ENCODE data around the gene NCK2. TPM values are rescaled to one million over a fixed set of nuclear protein-coding genes. Genes with fewer than 3 reads are reported as not detected.
A peak's percentile ranks its signal among the peaks of the same experiment; 100 is the strongest.

The NCK2 gene
- total RNA-seq, 1 experiment from 2014 or later: 75.4 TPM

GRCh38 chr2:105873281-105873680, 128.6 kb downstream of the NCK2 start (continued):
- TF ChIP-seq IRF1 (CRISPR knock-in tag; IDR thresholded peaks at IDR 0.05): no peak

GRCh38 chr2:105873721-105874120, 129.0 kb downstream of the NCK2 start:
- ChIA-PET POLR2A (no interaction called here), CTCF (no interaction called here)
- H3K27ac Mint-ChIP-seq: 0 out of 2 replicates have a peak overlapping the region, but pooled peaks have one; percentile 24
- H3K4me3 Mint-ChIP-seq: no peak overlapping the region
- TF ChIP-seq ZNF423 (CRISPR knock-in tag; IDR thresholded peaks at IDR 0.05) (no peak), NFATC4 (CRISPR knock-in tag; IDR thresholded peaks at IDR 0.05) (no peak), ATF1 (CRISPR knock-in tag; IDR thresholded peaks at IDR 0.05) (no peak), ZNF138 (CRISPR knock-in tag; conservative IDR thresholded peaks at IDR 0.05) (no peak), JUN (CRISPR knock-in tag; IDR thresholded peaks at IDR 0.05) (no peak), MAX (CRISPR knock-in tag; IDR thresholded peaks at IDR 0.05) (no peak), ZNF121 (CRISPR knock-in tag; IDR thresholded peaks at IDR 0.05) (no peak), CBFB (CRISPR knock-in tag; IDR thresholded peaks at IDR 0.05; ENCODE audit: low read depth) (no peak), TEAD4 (CRISPR knock-in tag; IDR thresholded peaks at IDR 0.05) (no peak)
- DNase-seq (ENCODE audit: low spot score) (no peak), ATAC-seq (peak; percentile 58; the same call in 1 of the 2 replicates)
- H3K27me3 Mint-ChIP-seq (ENCODE audit: low read depth): no peaks in the 10 kb centered on the region
- H3K9me3 Mint-ChIP-seq: no peaks in the 10 kb centered on the region
- no peaks in the 10 kb centered on the region for H3K36me3 Mint-ChIP-seq
- H3K4me1 Mint-ChIP-seq: peaks cover 30% of the 10 kb centered on the region

- H3K9me3 Mint-ChIP-seq: no peaks in the 10 kb centered on the region
- H3K4me3 Mint-ChIP-seq: no peak overlapping the region
- peaks cover 34% of the 10 kb centered on the region for H3K4me1 Mint-ChIP-seq
- ChIA-PET POLR2A (no interaction called here), CTCF (no interaction called here)
- no peak overlapping the region for H3K27ac Mint-ChIP-seq
- no peaks in the 10 kb centered on the region for H3K27me3 Mint-ChIP-seq (ENCODE audit: low read depth)
- no peak for DNase-seq (ENCODE audit: low spot score)
- ATAC-seq: no peak
- no peaks in the 10 kb centered on the region for H3K36me3 Mint-ChIP-seq
- TF ChIP-seq FOXP4 (CRISPR knock-in tag; IDR thresholded peaks at IDR 0.05): no peak
- no peak for TF ChIP-seq ZNF317 (CRISPR knock-in tag; IDR thresholded peaks at IDR 0.05; ENCODE audit: borderline replicate concordance, low read depth)
- TF ChIP-seq AFF4 (CRISPR knock-in tag; IDR thresholded peaks at IDR 0.05; ENCODE audit: borderline replicate concordance): no peak
- no peak for TF ChIP-seq NFATC4 (CRISPR knock-in tag; IDR thresholded peaks at IDR 0.05)
- TF ChIP-seq SMAD3 (CRISPR knock-in tag; IDR thresholded peaks at IDR 0.05; ENCODE audit: borderline replicate concordance): no peak
- no peak for TF ChIP-seq ZNF219 (CRISPR knock-in tag; IDR thresholded peaks at IDR 0.05; ENCODE audit: borderline replicate concordance)
- TF ChIP-seq GTF2I (CRISPR knock-in tag; conservative IDR thresholded peaks at IDR 0.05): no peak
- no peak for TF ChIP-seq TEAD4 (CRISPR knock-in tag; IDR thresholded peaks at IDR 0.05)
- no peak for TF ChIP-seq ZBTB43 (CRISPR knock-in tag; IDR thresholded peaks at IDR 0.05)
- no peak for TF ChIP-seq ETV6 (CRISPR knock-in tag; IDR thresholded peaks at IDR 0.05)
- TF ChIP-seq RORB (CRISPR knock-in tag; IDR thresholded peaks at IDR 0.05): no peak
- TF ChIP-seq CREM (CRISPR knock-in tag; IDR thresholded peaks at IDR 0.05): no peak
These were observed 129.8 kb downstream of the NCK2 start for GRCh38 chr2:105874466-105874865.

All from WTC11 (cell line).